ENCODE results near the gene TBC1D22A. TPM values are rescaled to one million over a fixed set of nuclear protein-coding genes. Genes with fewer than 3 reads are reported as not detected.

Gene TBC1D22A
- total RNA-seq, 2 donors from 2014 or later, result 21.0 to 27.9 TPM

- TF ChIP-seq, protein P1, sequence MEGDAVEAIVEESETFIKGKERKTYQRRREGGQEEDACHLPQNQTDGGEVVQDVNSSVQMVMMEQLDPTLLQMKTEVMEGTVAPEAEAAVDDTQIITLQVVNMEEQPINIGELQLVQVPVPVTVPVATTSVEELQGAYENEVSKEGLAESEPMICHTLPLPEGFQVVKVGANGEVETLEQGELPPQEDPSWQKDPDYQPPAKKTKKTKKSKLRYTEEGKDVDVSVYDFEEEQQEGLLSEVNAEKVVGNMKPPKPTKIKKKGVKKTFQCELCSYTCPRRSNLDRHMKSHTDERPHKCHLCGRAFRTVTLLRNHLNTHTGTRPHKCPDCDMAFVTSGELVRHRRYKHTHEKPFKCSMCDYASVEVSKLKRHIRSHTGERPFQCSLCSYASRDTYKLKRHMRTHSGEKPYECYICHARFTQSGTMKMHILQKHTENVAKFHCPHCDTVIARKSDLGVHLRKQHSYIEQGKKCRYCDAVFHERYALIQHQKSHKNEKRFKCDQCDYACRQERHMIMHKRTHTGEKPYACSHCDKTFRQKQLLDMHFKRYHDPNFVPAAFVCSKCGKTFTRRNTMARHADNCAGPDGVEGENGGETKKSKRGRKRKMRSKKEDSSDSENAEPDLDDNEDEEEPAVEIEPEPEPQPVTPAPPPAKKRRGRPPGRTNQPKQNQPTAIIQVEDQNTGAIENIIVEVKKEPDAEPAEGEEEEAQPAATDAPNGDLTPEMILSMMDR (conservative IDR thresholded peaks at IDR 0.05), result no peak
- H3K27ac Mint-ChIP-seq, result no peak overlapping the region
- peaks cover 28% of the 10 kb centered on the region for H3K36me3 Mint-ChIP-seq (ENCODE audit: low read depth)
- peaks cover 9% of the 10 kb centered on the region for H3K4me1 Mint-ChIP-seq
- Histone ChIP-seq H3K27me3 (ENCODE audit: control insufficient read depth, insufficient read depth, low read length, poor library complexity, severe bottlenecking) (no peaks in the 10 kb centered on the region), H3K27ac (ENCODE audit: low read depth, low read length) (no peak overlapping the region), H3K36me3 (ENCODE audit: control insufficient read depth, insufficient read depth, low read length) (no peaks in the 10 kb centered on the region), H3K9ac (ENCODE audit: extremely low read depth, low read length, poor library complexity, severe bottlenecking) (no peak overlapping the region), H3K4me1 (ENCODE audit: control insufficient read depth, insufficient read depth, low read length) (no peaks in the 10 kb centered on the region), H3K4me3 (ENCODE audit: low read length) (no peak overlapping the region), H3K9me3 (ENCODE audit: control insufficient read depth, low read length) (peaks cover 8% of the 10 kb centered on the region)
- WGBS, 2 experiments (ENCODE audit: insufficient coverage in 1 of 2, insufficient read length in 1 of 2), result 92 to 95% methylated on average over 12 to 22 of the region's 22 CpGs
- no peaks in the 10 kb centered on the region for H3K27me3 Mint-ChIP-seq (ENCODE audit: insufficient read depth)
- H3K4me3 Mint-ChIP-seq, result no peak overlapping the region
- peaks cover 19% of the 10 kb centered on the region for H3K9me3 Mint-ChIP-seq
- no peak for DNase-seq
These were observed 254.2 kb downstream of the TBC1D22A start for GRCh38 chr22:47016631-47017030.

DNA sequence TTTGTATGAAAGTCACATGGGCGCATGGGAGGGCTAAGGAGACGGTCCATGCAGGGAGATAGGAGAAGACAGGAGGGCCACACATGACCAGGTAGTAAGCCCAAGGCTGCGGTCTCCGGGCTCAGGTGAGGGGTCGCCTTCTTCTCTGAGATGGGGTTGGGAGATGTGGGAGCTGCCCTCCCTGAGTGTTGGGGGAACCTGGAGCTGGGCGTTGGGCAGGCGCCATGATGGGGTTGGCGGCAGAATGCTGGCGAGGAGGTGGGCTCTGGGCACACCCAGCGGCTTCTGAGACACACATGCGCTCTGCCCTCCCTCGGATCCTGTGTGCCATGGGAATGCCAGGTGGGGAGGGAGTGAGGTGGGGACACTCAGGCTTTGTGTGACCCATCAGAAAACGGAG lies 254.8 kb downstream of the TBC1D22A start:
- Histone ChIP-seq H3K4me3 (ENCODE audit: low read length) (no peak overlapping the region), H3K27me3 (ENCODE audit: control insufficient read depth, insufficient read depth, low read length, poor library complexity, severe bottlenecking) (no peaks in the 10 kb centered on the region), H3K9ac (ENCODE audit: extremely low read depth, low read length, poor library complexity, severe bottlenecking) (no peak overlapping the region), H3K4me1 (ENCODE audit: control insufficient read depth, insufficient read depth, low read length) (no peaks in the 10 kb centered on the region), H3K27ac (ENCODE audit: low read depth, low read length) (no peak overlapping the region), H3K36me3 (ENCODE audit: control insufficient read depth, insufficient read depth, low read length) (no peaks in the 10 kb centered on the region), H3K9me3 (ENCODE audit: control insufficient read depth, low read length) (peaks cover 15% of the 10 kb centered on the region)
- peaks cover 32% of the 10 kb centered on the region for H3K36me3 Mint-ChIP-seq (ENCODE audit: low read depth)
- H3K9me3 Mint-ChIP-seq, result peaks cover 24% of the 10 kb centered on the region
- H3K27ac Mint-ChIP-seq, result no peak overlapping the region
- 87 to 97% methylated on average over 4 to 13 of the region's 13 CpGs for WGBS, 2 experiments (ENCODE audit: insufficient coverage in 1 of 2, insufficient read length in 1 of 2)
- DNase-seq, result no peak
- H3K27me3 Mint-ChIP-seq (ENCODE audit: insufficient read depth), result no peaks in the 10 kb centered on the region
- TF ChIP-seq, protein P1 (conservative IDR thresholded peaks at IDR 0.05), result no peak
- H3K4me1 Mint-ChIP-seq, result peaks cover 9% of the 10 kb centered on the region
- H3K4me3 Mint-ChIP-seq, result no peak overlapping the region

- Histone ChIP-seq H3K36me3 (ENCODE audit: control insufficient read depth, insufficient read depth, low read length) (peaks cover 7% of the 10 kb centered on the region), H3K27me3 (ENCODE audit: control insufficient read depth, insufficient read depth, low read length, poor library complexity, severe bottlenecking) (no peaks in the 10 kb centered on the region), H3K9me3 (ENCODE audit: control insufficient read depth, low read length) (peaks cover 24% of the 10 kb centered on the region), H3K27ac (ENCODE audit: low read depth, low read length) (no peak overlapping the region), H3K4me3 (ENCODE audit: low read length) (no peak overlapping the region), H3K4me1 (ENCODE audit: control insufficient read depth, insufficient read depth, low read length) (no peaks in the 10 kb centered on the region), H3K9ac (ENCODE audit: extremely low read depth, low read length, poor library complexity, severe bottlenecking) (no peak overlapping the region)
- TF ChIP-seq, protein P1 (conservative IDR thresholded peaks at IDR 0.05), result no peak
- Mint-ChIP-seq H3K36me3 (ENCODE audit: low read depth) (peaks cover 39% of the 10 kb centered on the region), H3K4me1 (peaks cover 2% of the 10 kb centered on the region), H3K27ac (no peak overlapping the region), H3K27me3 (ENCODE audit: insufficient read depth) (no peaks in the 10 kb centered on the region), H3K4me3 (no peak overlapping the region), H3K9me3 (peaks cover 30% of the 10 kb centered on the region)
- no peak for DNase-seq
- 94 to 95% methylated on average over 28 to 32 of the region's 32 CpGs for WGBS, 2 experiments (ENCODE audit: insufficient coverage in 1 of 2, insufficient read length in 1 of 2)
These were observed 255.8 kb downstream of the TBC1D22A start for GRCh38 chr22:47018010-47018910.

Measured in endodermal cell (in vitro differentiated cells).